H1 (cell line): Measurements from ENCODE around the gene FHL1. TPM values are rescaled to one million over a fixed set of nuclear protein-coding genes. Genes with fewer than 3 reads are reported as not detected.

Experiments used
- CTCF ChIA-PET: fragments of 300-600 bp; sonication (Branson Sonifier 250); formaldehyde crosslinking; loops from one replicate; lab custom pipeline; 2021; ENCODE audit not compliant: partially characterized antibody; lab: Charles Lee
- POLR2A ChIA-PET: fragments of 300-600 bp; sonication (Branson Sonifier 250); formaldehyde crosslinking; loops from one replicate; lab custom pipeline; 2021; ENCODE audit warnings: inconsistent platforms; ENCODE audit not compliant: partially characterized antibody; lab: Charles Lee
- DNase-seq, 2 experiments: peaks; one replicate each; pipeline versions ENCODE4 v3.0.0 to v3.0.0-alpha.2; 2010 to 2022; ENCODE audit warnings: low spot score in 2 of 2, low read depth in 1 of 2, mixed read lengths in 1 of 2
- FAIRE-seq: peaks from 2 replicates; lab custom pipeline; 2011; peaks lifted over from hg19 to GRCh38; lab: Jason Lieb, UNC
- H2AFZ ChIP-seq: 2 replicates; pipeline ENCODE4 v1.8.1; 2012; ENCODE audit warnings: low read length, inconsistent platforms
- H2AK5ac ChIP-seq: 2 replicates; pipeline ENCODE4 v1.6.1; 2013; ENCODE audit warnings: low read depth, low read length
- H2BK120ac ChIP-seq: replicated peaks from 2 replicates; pipeline ENCODE3; 2013; ENCODE audit warnings: low read depth, low read length, inconsistent platforms
- H2BK12ac ChIP-seq: 2 replicates; pipeline ENCODE4 v1.6.1; 2013; ENCODE audit warnings: low read depth, low read length
- H2BK15ac ChIP-seq: 2 replicates; pipeline ENCODE4 v1.6.1; 2013; ENCODE audit warnings: low read length
- H2BK20ac ChIP-seq: 2 replicates; pipeline ENCODE4 v1.6.1; 2013; ENCODE audit warnings: low read length
- H2BK5ac ChIP-seq: 2 replicates; pipeline ENCODE4 v1.6.1; 2013; ENCODE audit warnings: low read depth, low read length
- H3K14ac ChIP-seq: 2 replicates; pipeline ENCODE4 v1.6.1; 2013; ENCODE audit warnings: inconsistent platforms; ENCODE audit not compliant: insufficient read length
- H3K18ac ChIP-seq: 2 replicates; pipeline ENCODE4 v1.6.1; 2013; ENCODE audit warnings: low read length; ENCODE audit errors: extremely low read depth
- H3K23ac ChIP-seq: 2 replicates; pipeline ENCODE4 v1.6.1; 2013; ENCODE audit warnings: inconsistent platforms; ENCODE audit not compliant: insufficient read length
- H3K23me2 ChIP-seq: 2 replicates; pipeline ENCODE4 v1.6.1; 2013; ENCODE audit warnings: low read depth, low read length
- H3K27ac ChIP-seq: 2 replicates; pipeline ENCODE4 v1.6.1; 2011; ENCODE audit warnings: low read depth, low read length, inconsistent platforms
- H3K27me3 ChIP-seq, 4 experiments: replicated peaks in 1 of 4; 1 replicate in 1 of 4; 2 replicates in 3 of 4; pipeline versions ENCODE4 v1.6.1 to v1.8.1; 2011 to 2013; ENCODE audit warnings: low read length in 3 of 4, mild to moderate bottlenecking in 3 of 4, inconsistent platforms in 2 of 4, mixed read lengths in 2 of 4, moderate library complexity in 1 of 4; ENCODE audit not compliant: control insufficient read depth in 3 of 4, insufficient read depth in 3 of 4; ENCODE audit errors: extremely low read depth in 1 of 4
- H3K36me3 ChIP-seq, 4 experiments: 2 replicates each; pipeline versions ENCODE4 v1.6.1 to v1.8.1; 2011 to 2013; ENCODE audit warnings: mild to moderate bottlenecking in 4 of 4, low read length in 3 of 4, moderate library complexity in 2 of 4, control low read depth in 1 of 4, inconsistent platforms in 1 of 4; ENCODE audit not compliant: insufficient read depth in 4 of 4, control insufficient read depth in 2 of 4
- H3K4ac ChIP-seq: replicated peaks from 2 replicates; pipeline ENCODE3; 2013; ENCODE audit warnings: low read length, low read depth, mixed read lengths, inconsistent platforms; ENCODE audit not compliant: insufficient read length
- H3K4me1 ChIP-seq, 4 experiments: replicated peaks in 1 of 4; 1 replicate in 1 of 4; 2 replicates in 3 of 4; pipeline versions ENCODE4 v1.6.1 to v1.8.1; 2011 to 2013; ENCODE audit warnings: low read length in 3 of 4, inconsistent platforms in 2 of 4, mixed read lengths in 1 of 4; ENCODE audit not compliant: insufficient read depth in 4 of 4, control insufficient read depth in 3 of 4
- H3K4me2 ChIP-seq, 2 experiments: 2 replicates each; pipeline versions ENCODE4 v1.6.1 to v1.8.1; 2011 to 2013; ENCODE audit warnings: low read depth in 2 of 2, low read length in 2 of 2, control low read depth in 1 of 2, inconsistent platforms in 1 of 2, mild to moderate bottlenecking in 1 of 2; ENCODE audit not compliant: insufficient read depth in 1 of 2
- H3K4me3 ChIP-seq, 4 experiments: fragments of 200-600, 300-600 bp in 1 of 4; sonication (generic), shearing (Covaris generic), sonication (Bioruptor Twin) in 1 of 4; 2 replicates each; pipeline versions ENCODE4 v1.5.1 to v1.8.1; 2011 to 2016; ENCODE audit warnings: low read length in 4 of 4, low read depth in 3 of 4, control low read depth in 2 of 4, inconsistent platforms in 2 of 4, mild to moderate bottlenecking in 2 of 4, mixed read lengths in 1 of 4, moderate library complexity in 1 of 4; ENCODE audit not compliant: insufficient read depth in 2 of 4; ENCODE audit errors: extremely low read depth in 1 of 4
- H3K56ac ChIP-seq: replicated peaks from 2 replicates; pipeline ENCODE3; 2013; ENCODE audit warnings: low read depth, mild to moderate bottlenecking, mixed read lengths, low read length, inconsistent platforms; ENCODE audit not compliant: insufficient read length
- H3K79me1 ChIP-seq: 2 replicates; pipeline ENCODE4 v1.6.1; 2013; ENCODE audit warnings: low read depth, low read length, control low read depth
- H3K79me2 ChIP-seq, 2 experiments: 2 replicates each; pipeline versions ENCODE4 v1.6.1 to v1.8.1; 2012 to 2013; ENCODE audit warnings: low read length in 2 of 2, mild to moderate bottlenecking in 2 of 2, inconsistent platforms in 1 of 2; ENCODE audit not compliant: insufficient read depth in 2 of 2, control insufficient read depth in 1 of 2
- H3K9ac ChIP-seq, 4 experiments: replicated peaks in 1 of 4; 1 replicate in 1 of 4; 2 replicates in 3 of 4; pipeline versions ENCODE4 v1.6.1 to v1.8.1; 2011 to 2013; ENCODE audit warnings: low read depth in 3 of 4, low read length in 3 of 4, control low read depth in 2 of 4, mild to moderate bottlenecking in 2 of 4, moderate library complexity in 2 of 4, inconsistent platforms in 1 of 4; ENCODE audit errors: extremely low read depth in 1 of 4
- H3K9me3 ChIP-seq, 2 experiments: 2 replicates each; pipeline versions ENCODE4 v1.6.1 to v1.8.1; 2012 to 2013; ENCODE audit warnings: mild to moderate bottlenecking in 2 of 2, moderate library complexity in 2 of 2, control low read depth in 1 of 2, inconsistent platforms in 1 of 2, low read depth in 1 of 2, low read length in 1 of 2, mixed read lengths in 1 of 2; ENCODE audit not compliant: insufficient read depth in 2 of 2
- H4K20me1 ChIP-seq, 2 experiments: replicated peaks in 1 of 2; 2 replicates each; pipeline versions ENCODE3 to v1.8.1; 2011 to 2013; ENCODE audit warnings: inconsistent platforms in 2 of 2, low read length in 2 of 2, mild to moderate bottlenecking in 1 of 2; ENCODE audit not compliant: insufficient read depth in 2 of 2, control insufficient read depth in 1 of 2
- H4K5ac ChIP-seq: 2 replicates; pipeline ENCODE4 v1.6.1; 2013; ENCODE audit warnings: low read length, low read depth, mixed read lengths, inconsistent platforms; ENCODE audit not compliant: insufficient read length
- H4K8ac ChIP-seq: 2 replicates; pipeline ENCODE4 v1.8.0; 2013; ENCODE audit warnings: mild to moderate bottlenecking, moderate library complexity, low read length, inconsistent platforms; ENCODE audit not compliant: insufficient read depth; ENCODE audit errors: extremely low read depth
- H4K91ac ChIP-seq: replicated peaks from 2 replicates; pipeline ENCODE3; 2013; ENCODE audit warnings: low read length, mixed read lengths, inconsistent platforms; ENCODE audit not compliant: insufficient read length
- ATF2 ChIP-seq: IDR thresholded peaks from 2 replicates; pipeline ENCODE4 v1.6.1; 2012; ENCODE audit warnings: low read length, inconsistent platforms
- CEBPB ChIP-seq: IDR thresholded peaks from 2 replicates; pipeline ENCODE4 v1.6.1; 2012; ENCODE audit warnings: low read depth, low read length
- E2F6 ChIP-seq: IDR thresholded peaks from 2 replicates; pipeline ENCODE4 v1.6.1; 2012; ENCODE audit warnings: inconsistent platforms
- GABPA ChIP-seq: IDR thresholded peaks from 2 replicates; pipeline ENCODE4 v1.6.1; 2011; ENCODE audit warnings: mild to moderate bottlenecking, low read length, moderate library complexity, borderline replicate concordance; ENCODE audit not compliant: insufficient read depth
- JUN ChIP-seq: IDR thresholded peaks from 2 replicates; pipeline ENCODE4 v1.6.1; 2011; ENCODE audit warnings: low read depth, mild to moderate bottlenecking, improper control_type of control experiment, low read length
- POLR2AphosphoS5 ChIP-seq: IDR thresholded peaks from 2 replicates; pipeline ENCODE4 v1.6.1; 2011; ENCODE audit warnings: low read depth, low read length
- RFX5 ChIP-seq: IDR thresholded peaks from 2 replicates; pipeline ENCODE4 v1.6.1; 2011; ENCODE audit warnings: low read depth, low read length, improper control_type of control experiment, borderline replicate concordance
- SAP30 ChIP-seq: fragments of 300-600 bp; sonication (generic); IDR thresholded peaks from 2 replicates; pipeline ENCODE4 v1.7.1; 2012; ENCODE audit warnings: low read length, moderate library complexity, mild to moderate bottlenecking, inconsistent platforms; ENCODE audit not compliant: insufficient read depth, insufficient replicate concordance
- SIN3A ChIP-seq, 2 experiments: IDR thresholded peaks in 1 of 2; conservative IDR thresholded peaks in 1 of 2; 2 replicates each; pipeline ENCODE4 v1.6.1; 2011 to 2012; ENCODE audit warnings: low read length in 2 of 2, improper control_type of control experiment in 1 of 2, low read depth in 1 of 2, mild to moderate bottlenecking in 1 of 2
- SP2 ChIP-seq: IDR thresholded peaks from 2 replicates; pipeline ENCODE4 v1.6.1; 2012; ENCODE audit warnings: mild to moderate bottlenecking, low read length, inconsistent platforms
- SUZ12 ChIP-seq: fragments of 200-600 bp; sonication (generic); IDR thresholded peaks from 2 replicates; pipeline ENCODE4 v1.6.1; 2012; ENCODE audit warnings: mild to moderate bottlenecking, inconsistent platforms, low read length, moderate library complexity, mixed read lengths
- WGBS, 2 experiments: shearing (Covaris generic) in 1 of 2; methylation state at CpG; one replicate each; pipeline versions ENCODE4 v1.1.6 to v1.1.7; 2013 to 2015; ENCODE audit warnings: low lambda C conversion rate in 2 of 2, mixed read lengths in 2 of 2, inconsistent platforms in 1 of 2, low coverage in 1 of 2, missing lambda C conversion rate in 1 of 2; ENCODE audit not compliant: insufficient replicate concordance in 2 of 2, insufficient coverage in 1 of 2, insufficient read length in 1 of 2; ENCODE audit errors: extremely low coverage in 1 of 2, missing lambda C conversion rate in 1 of 2; 5-methylcytosine and 5-hydroxymethylcytosine counted together
- polyA plus RNA-seq, 7 experiments: library from polyadenylated mRNA; depleted of rRNA in 3 of 7; stranded (reverse) in 5 of 7; unstranded in 2 of 7; fragments of >200 nt in 5 of 7; fragments of 200-250 nt in 2 of 7; gene quantifications; 1 replicate in 5 of 7; 2 replicates in 1 of 7; 4 replicates in 1 of 7; pipeline versions ENCODE4 v1.2.1 to v1.2.3, GENCODE V29; 2011 to 2013; ENCODE audit warnings: missing spikeins in 2 of 7, mixed read lengths in 2 of 7
- total RNA-seq: library from RNA; stranded (reverse); fragmentation: NEBNext Ultra II Directional; extraction: Animal tissue kit (Norgen Biotek cat#: 25700); gene quantifications from 2 replicates; pipeline ENCODE4 v1.2.1, GENCODE V29; 2021

Gene FHL1
- total and polyA plus RNA-seq, 2 of the 8 experiments (the other 6 are each of a cell fraction or from before 2014, with no cell fraction given) = 45.0 to 56.5 TPM

- no peak overlapping the region for H2BK15ac ChIP-seq
- H3K36me3 ChIP-seq = no peaks in the 10 kb centered on the region
- no peak overlapping the region for H3K9ac ChIP-seq
- no peak overlapping the region for H2BK120ac ChIP-seq
- no peak overlapping the region for H3K18ac ChIP-seq
- no peak overlapping the region for H2BK12ac ChIP-seq
- no peaks in the 10 kb centered on the region for H3K27me3 ChIP-seq
- H3K14ac ChIP-seq = no peak overlapping the region
- no peaks in the 10 kb centered on the region for H3K23me2 ChIP-seq
- CTCF ChIA-PET = no interaction called here
- POLR2A ChIA-PET = no interaction called here
- H2BK20ac ChIP-seq = no peak overlapping the region
- H2AK5ac ChIP-seq = no peak overlapping the region
- H3K4ac ChIP-seq = no peak overlapping the region
- no peak overlapping the region for H3K4me2 ChIP-seq
- H3K9me3 ChIP-seq = no peaks in the 10 kb centered on the region
- H4K91ac ChIP-seq = no peak overlapping the region
- H4K8ac ChIP-seq = no peak overlapping the region
- H3K79me2 ChIP-seq = no peaks in the 10 kb centered on the region
- no peak overlapping the region for H3K4me3 ChIP-seq
- H2AFZ ChIP-seq = no peak overlapping the region
- no peak overlapping the region for H3K27ac ChIP-seq
- no peaks in the 10 kb centered on the region for H4K20me1 ChIP-seq
- H4K5ac ChIP-seq = no peak overlapping the region
- H3K79me1 ChIP-seq = no peaks in the 10 kb centered on the region
- FAIRE-seq (no peak), DNase-seq (no peak)
- no peak overlapping the region for H3K56ac ChIP-seq
- 93% methylated on average over 6 of the region's 6 CpGs; no CpG with 5 or more reads in 1 of the 2 experiments for WGBS, 2 experiments
- no peak overlapping the region for H3K23ac ChIP-seq
- no peak overlapping the region for H2BK5ac ChIP-seq
- no peaks in the 10 kb centered on the region for H3K4me1 ChIP-seq
- TF ChIP-seq GABPA (no peak), ATF2 (no peak), CEBPB (no peak), POLR2AphosphoS5 (no peak), SIN3A (conservative IDR thresholded peaks at IDR 0.05 in 1 of 2, IDR thresholded peaks at IDR 0.05 in 1 of 2; ENCODE audit: low read depth in 1 of 2, low read length in 2 of 2) (no peak), E2F6 (no peak), JUN (no peak), SP2 (no peak), RFX5 (no peak), SUZ12 (no peak), SAP30 (no peak)
These were observed 21.0 kb upstream of the FHL1 start for GRCh38 chrX:136126371-136126770.
